ENCODE measurements around the gene TTLL5. TPM values are rescaled to one million over a fixed set of nuclear protein-coding genes. Genes with fewer than 3 reads are reported as not detected.
"Not testable (repeated sequence)": the region's sequence is repeated elsewhere in the genome, so short reads cannot be mapped to it uniquely, and the experiment has no call there.

TTLL5 gene
- total RNA-seq, 2 experiments from 2014 or later, result 27.3 to 38.6 TPM

DNA sequence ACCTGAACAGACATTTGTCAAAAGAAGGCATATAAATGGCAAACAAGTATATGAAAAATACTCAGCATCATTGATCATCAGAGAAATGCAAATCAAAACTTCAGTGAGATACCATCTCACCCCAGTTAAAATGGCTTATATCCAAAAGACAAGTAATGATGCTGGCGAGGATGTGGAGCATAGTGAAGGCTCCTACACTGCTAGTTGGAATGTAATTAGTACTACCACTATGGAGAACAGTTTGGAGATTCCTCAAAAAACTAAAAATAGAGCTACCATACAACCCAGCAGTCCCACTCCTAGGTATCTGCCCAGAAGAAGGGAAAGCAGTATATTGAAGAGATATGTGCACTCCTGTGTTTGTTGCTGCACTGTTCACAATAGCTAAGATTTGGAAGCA is 174.7 kb downstream of the TTLL5 start:
- ChIA-PET POLR2A (no interaction called here), CTCF (no interaction called here)
- Mint-ChIP-seq H3K27me3 (no peaks in the 10 kb centered on the region), H3K36me3 (ENCODE audit: low read depth) (peaks cover 30% of the 10 kb centered on the region), H3K4me1 (peaks cover 20% of the 10 kb centered on the region), H3K27ac (no peak overlapping the region), H3K9me3 (ENCODE audit: low read depth) (peaks cover 10% of the 10 kb centered on the region), H3K4me3 (no peak overlapping the region)
- DNase-seq (no peak), ATAC-seq (no peak)
- intact Hi-C loops (cut with DNase I, micrococcal nuclease), result no loop called here

DNA sequence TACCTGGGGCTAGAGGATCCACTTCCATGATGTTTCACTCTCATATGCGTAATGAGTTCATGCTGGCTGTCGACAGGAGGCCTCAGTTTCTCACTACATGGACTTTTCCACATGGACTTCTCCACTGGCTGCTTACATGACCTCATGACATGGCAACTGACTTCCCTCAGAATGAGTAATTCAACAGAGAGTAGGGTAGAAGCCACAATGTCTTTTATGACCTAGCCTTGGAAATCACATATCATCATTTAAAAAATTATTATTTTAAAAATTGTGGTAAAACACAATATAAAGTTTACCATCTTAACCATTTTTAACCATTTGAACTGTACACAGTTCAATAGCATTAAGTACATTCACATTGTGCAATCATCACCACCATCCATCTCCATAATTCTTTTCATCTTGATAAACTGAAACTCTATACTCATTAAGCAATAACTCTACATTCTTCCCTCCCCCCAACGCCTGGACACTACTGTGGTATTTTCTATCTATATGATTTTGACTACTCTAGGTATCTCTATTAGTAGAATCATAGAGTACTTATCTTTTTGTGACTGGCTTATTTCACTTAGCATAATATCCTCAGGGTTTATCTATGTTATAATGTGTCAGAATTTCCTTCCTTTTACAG is 176.2 kb downstream of the TTLL5 start:
- intact Hi-C loops (cut with DNase I, micrococcal nuclease), result no loop called here
- Mint-ChIP-seq H3K4me3 (no peak overlapping the region), H3K9me3 (ENCODE audit: low read depth) (peaks cover 10% of the 10 kb centered on the region), H3K27me3 (no peaks in the 10 kb centered on the region), H3K27ac (no peak overlapping the region), H3K36me3 (ENCODE audit: low read depth) (peaks cover 32% of the 10 kb centered on the region), H3K4me1 (peaks cover 8% of the 10 kb centered on the region)
- ChIA-PET POLR2A (no interaction called here), CTCF (no interaction called here)
- no peak for ATAC-seq
- DNase-seq, result no peak

DNA sequence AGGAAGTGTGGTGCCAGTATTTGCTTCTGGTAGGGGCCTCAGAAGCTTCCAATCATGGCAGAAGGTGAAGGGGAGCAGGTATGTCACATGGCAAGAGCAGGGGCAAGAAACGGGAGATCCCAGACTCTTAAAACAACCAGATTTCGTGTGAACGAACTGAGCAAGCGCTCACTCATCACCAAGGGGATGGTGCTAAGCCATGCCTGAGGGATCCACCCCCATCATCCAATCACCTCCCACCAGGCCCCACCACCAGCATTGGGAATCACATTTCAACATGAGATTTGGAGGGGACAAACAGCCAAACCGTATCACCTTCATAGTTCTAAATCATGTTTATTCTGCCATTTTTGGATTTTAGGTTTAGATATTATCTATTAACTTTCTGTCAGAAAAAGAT is 179.9 kb downstream of the TTLL5 start:
- no peaks in the 10 kb centered on the region for H3K27me3 Mint-ChIP-seq
- no peak overlapping the region for H3K27ac Mint-ChIP-seq
- CTCF ChIA-PET, result no interaction called here

DNA sequence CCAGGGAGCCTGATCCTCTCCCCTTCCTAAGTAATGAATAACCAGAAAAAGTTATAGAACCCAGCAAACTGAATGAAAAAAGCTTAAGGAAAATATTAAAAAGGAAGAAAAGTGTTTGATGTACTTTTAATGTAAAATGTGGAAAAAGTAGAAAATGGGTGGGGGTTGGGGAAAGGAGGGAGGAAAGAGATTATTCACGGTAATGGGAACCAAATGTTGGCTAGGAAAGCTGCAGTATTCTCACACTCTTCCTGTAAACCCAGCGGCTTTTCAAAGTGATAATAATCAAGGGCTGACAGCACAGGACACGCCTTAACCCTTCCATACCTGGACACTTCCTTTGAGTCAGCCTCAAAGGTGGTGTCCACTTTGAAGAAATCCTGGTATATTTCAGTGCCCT is 181.5 kb downstream of the TTLL5 start:
- no peak for ATAC-seq
- H3K4me1 Mint-ChIP-seq, result no peaks in the 10 kb centered on the region
- H3K36me3 Mint-ChIP-seq (ENCODE audit: low read depth), result peaks cover 18% of the 10 kb centered on the region
- POLR2A ChIA-PET, result no interaction called here
- no peak overlapping the region for H3K4me3 Mint-ChIP-seq
- H3K27me3 Mint-ChIP-seq, result no peaks in the 10 kb centered on the region
- intact Hi-C loops (cut with DNase I, micrococcal nuclease), result no loop called here
- CTCF ChIA-PET, result no interaction called here
- DNase-seq, result no peak
- H3K9me3 Mint-ChIP-seq (ENCODE audit: low read depth), result peaks cover 10% of the 10 kb centered on the region
- H3K27ac Mint-ChIP-seq, result no peak overlapping the region

More for the DNA sequence above, 179.9 kb downstream of the TTLL5 start:
- intact Hi-C loops (cut with DNase I, micrococcal nuclease), result no loop called here
- ATAC-seq, result no peak
- DNase-seq, result no peak
- H3K9me3 Mint-ChIP-seq (ENCODE audit: low read depth), result peaks cover 10% of the 10 kb centered on the region
- no peak overlapping the region for H3K4me3 Mint-ChIP-seq
- peaks cover 20% of the 10 kb centered on the region for H3K36me3 Mint-ChIP-seq (ENCODE audit: low read depth)
- no peaks in the 10 kb centered on the region for H3K4me1 Mint-ChIP-seq
- POLR2A ChIA-PET, result no interaction called here

DNA sequence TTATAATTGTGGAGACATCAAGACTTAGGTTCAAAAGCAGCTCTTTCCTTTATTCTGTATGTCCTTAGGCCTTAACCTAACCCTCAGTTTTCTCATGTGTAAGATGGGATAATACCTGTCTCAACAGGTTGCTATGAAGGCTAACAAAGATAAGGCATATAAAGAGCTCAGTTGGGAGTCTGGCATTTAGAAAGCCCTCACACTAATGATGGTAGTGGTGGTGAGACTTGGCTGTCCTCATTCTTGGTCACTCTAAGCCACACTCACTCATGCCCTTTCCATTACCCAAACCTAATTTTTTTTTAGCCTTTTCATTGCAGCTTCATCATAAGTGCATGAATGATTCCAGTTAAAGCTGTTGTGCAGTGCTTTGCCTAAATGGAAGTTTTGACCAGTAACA is 183.4 kb downstream of the TTLL5 start:
- DNase-seq (no peak), ATAC-seq (no peak)
- intact Hi-C loops (cut with DNase I, micrococcal nuclease), result no loop called here
- Mint-ChIP-seq H3K36me3 (ENCODE audit: low read depth) (peaks cover 8% of the 10 kb centered on the region), H3K4me3 (no peak overlapping the region), H3K4me1 (no peaks in the 10 kb centered on the region), H3K9me3 (ENCODE audit: low read depth) (peaks cover 5% of the 10 kb centered on the region), H3K27ac (no peak overlapping the region), H3K27me3 (no peaks in the 10 kb centered on the region)
- ChIA-PET CTCF (interaction anchor here (0.7 kb wide), 1 partner anchor 62 kb away, joined by 4 read pairs; no protein-coding TSS in a partner anchor), POLR2A (no interaction called here)

DNA sequence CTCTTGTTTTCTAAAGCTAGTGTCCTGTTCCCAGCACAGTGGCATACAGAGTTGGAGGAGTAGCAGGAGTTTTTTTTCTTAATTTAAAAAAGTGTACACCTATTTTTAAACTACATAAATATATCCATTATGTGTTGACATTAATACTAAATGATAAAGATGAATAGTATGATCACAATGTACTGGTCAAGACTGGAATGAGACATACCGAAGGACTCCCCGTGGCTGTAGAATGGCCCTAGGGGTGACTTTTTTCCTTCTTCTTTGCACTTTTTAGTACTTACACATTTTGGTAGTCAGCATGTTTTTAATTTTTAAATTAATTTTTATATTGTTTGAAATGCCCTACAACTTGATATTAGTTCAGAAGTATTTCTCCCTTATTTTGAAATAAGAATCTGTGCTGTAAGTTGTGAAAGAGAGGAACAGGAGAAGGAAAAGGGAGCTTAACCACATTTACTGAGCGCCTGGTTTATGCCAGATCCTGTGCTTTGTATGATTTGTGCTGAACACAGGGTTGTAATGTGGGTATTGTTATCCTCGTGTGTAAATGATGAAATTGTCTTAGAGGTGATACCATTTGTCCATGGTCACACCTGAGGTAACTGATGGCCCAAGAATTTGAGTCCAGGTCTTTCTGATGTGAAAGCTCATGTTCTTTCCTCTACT is 184.2 kb downstream of the TTLL5 start:
- Mint-ChIP-seq H3K9me3 (ENCODE audit: low read depth) (no peaks in the 10 kb centered on the region), H3K27ac (no peak overlapping the region), H3K4me3 (no peak overlapping the region), H3K4me1 (no peaks in the 10 kb centered on the region), H3K27me3 (no peaks in the 10 kb centered on the region), H3K36me3 (ENCODE audit: low read depth) (peaks cover 3% of the 10 kb centered on the region)
- ChIA-PET CTCF (interaction anchor here (0.7 kb wide), 1 partner anchor 61 kb away, joined by 4 read pairs; no protein-coding TSS in a partner anchor), POLR2A (no interaction called here)
- DNase-seq, result no peak
- ATAC-seq, result no peak
- intact Hi-C loops (cut with DNase I, micrococcal nuclease), result no loop called here

DNA sequence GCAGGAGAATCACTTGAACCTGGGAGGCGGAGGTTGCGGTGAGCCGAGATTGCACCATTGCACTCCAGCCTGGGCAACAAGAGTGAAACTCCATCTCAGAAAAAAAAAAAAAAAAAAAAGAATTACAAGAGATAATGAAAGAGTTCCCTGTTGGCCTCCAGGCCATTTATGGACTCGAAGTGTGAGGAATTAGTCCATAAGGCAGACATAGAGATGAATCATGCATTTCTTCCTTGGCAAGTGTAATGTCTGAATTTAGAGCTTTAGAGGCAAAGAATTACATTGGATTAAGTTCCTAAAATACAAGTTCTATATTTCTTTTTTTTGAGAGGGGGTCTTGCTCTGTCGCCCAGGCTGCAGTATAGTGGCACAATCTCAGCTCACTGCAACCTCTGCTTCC is 185.6 kb downstream of the TTLL5 start:
- CTCF ChIA-PET, result not testable (repeated sequence)

DNA sequence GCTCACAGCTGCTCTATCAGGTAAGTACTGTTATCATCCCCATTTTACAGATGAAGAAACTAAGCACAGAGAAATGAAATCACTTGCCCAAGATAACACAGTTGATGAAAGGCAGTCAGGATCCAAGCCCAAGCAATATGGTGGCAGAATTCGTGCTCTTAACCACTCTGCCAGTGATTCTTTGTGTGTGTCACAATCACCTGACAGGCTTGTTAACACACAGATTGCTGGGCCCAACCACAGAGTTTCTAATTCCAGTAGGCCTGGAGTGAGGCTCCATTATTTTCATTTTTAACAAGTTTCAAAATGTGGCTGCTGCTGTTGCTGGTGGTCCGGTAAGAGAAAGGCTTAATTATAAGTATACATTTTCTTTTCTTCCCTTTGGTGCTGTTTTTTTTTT is 186.5 kb downstream of the TTLL5 start:
- CTCF ChIA-PET, result interaction anchor here (1.8 kb wide), 1 partner anchor 60 kb away, joined by 8 read pairs; no protein-coding TSS in a partner anchor
- POLR2A ChIA-PET, result no interaction called here
- no peaks in the 10 kb centered on the region for H3K4me1 Mint-ChIP-seq
- no peak overlapping the region for H3K27ac Mint-ChIP-seq
- H3K4me3 Mint-ChIP-seq, result no peak overlapping the region
- no peak for DNase-seq
- no peaks in the 10 kb centered on the region for H3K9me3 Mint-ChIP-seq (ENCODE audit: low read depth)
- ATAC-seq, result no peak
- intact Hi-C loops (cut with DNase I, micrococcal nuclease), result no loop called here
- H3K27me3 Mint-ChIP-seq, result no peaks in the 10 kb centered on the region
- no peaks in the 10 kb centered on the region for H3K36me3 Mint-ChIP-seq (ENCODE audit: low read depth)

More for the DNA sequence above, 185.6 kb downstream of the TTLL5 start:
- H3K9me3 Mint-ChIP-seq (ENCODE audit: low read depth); POLR2A ChIA-PET; ATAC-seq; H3K27me3 Mint-ChIP-seq; H3K27ac Mint-ChIP-seq; H3K36me3 Mint-ChIP-seq (ENCODE audit: low read depth); DNase-seq; intact Hi-C loops (cut with DNase I, micrococcal nuclease); H3K4me3 Mint-ChIP-seq; H3K4me1 Mint-ChIP-seq: not testable (repeated sequence)

DNA sequence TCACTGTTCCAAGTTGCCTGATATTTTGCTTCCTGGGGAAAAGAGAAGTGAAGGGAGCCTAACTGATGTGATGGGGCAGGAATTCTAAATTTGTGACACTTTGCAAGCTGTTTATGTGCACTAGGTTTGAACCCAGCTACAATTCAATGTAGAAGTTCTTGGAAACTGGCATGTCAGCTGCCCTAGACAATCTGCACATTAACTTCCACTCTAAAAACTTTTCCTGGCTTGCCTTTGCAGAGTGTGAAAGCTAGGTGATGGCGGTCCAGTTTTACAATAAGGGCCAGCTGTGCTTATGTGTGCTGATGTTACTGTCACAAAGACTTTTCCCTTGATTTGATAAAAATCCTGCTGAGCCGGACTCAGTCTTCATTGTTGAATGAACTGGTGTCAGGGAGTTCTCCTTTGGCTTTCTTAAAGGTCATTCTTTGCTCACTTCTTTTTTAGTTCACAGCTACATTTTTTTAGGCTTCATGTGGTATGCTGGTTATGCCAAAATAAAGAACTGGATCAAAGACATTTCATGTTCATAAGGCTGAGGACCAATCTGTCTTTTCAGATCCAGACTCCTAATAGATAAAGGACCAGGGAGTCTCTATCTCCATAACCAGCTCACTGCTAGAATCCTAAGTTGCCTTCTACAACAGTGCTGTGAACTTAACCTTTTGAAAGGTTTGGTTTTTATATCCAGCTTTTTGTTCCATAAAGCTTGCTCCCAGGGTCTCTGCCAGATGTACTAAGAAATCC is 187.3 kb downstream of the TTLL5 start:
- ATAC-seq (no peak), DNase-seq (no peak)
- intact Hi-C loops (cut with DNase I, micrococcal nuclease), result no loop called here
- Mint-ChIP-seq H3K4me1 (no peaks in the 10 kb centered on the region), H3K27me3 (no peaks in the 10 kb centered on the region), H3K4me3 (no peak overlapping the region), H3K27ac (no peak overlapping the region), H3K36me3 (ENCODE audit: low read depth) (no peaks in the 10 kb centered on the region), H3K9me3 (ENCODE audit: low read depth) (no peaks in the 10 kb centered on the region)
- CTCF ChIA-PET, result interaction anchor here (0.8 to 1.8 kb wide), 3 partner anchors 32 to 59 kb away, joined by 3 to 8 read pairs (median 3); no protein-coding TSS in a partner anchor
- POLR2A ChIA-PET, result no interaction called here

DNA sequence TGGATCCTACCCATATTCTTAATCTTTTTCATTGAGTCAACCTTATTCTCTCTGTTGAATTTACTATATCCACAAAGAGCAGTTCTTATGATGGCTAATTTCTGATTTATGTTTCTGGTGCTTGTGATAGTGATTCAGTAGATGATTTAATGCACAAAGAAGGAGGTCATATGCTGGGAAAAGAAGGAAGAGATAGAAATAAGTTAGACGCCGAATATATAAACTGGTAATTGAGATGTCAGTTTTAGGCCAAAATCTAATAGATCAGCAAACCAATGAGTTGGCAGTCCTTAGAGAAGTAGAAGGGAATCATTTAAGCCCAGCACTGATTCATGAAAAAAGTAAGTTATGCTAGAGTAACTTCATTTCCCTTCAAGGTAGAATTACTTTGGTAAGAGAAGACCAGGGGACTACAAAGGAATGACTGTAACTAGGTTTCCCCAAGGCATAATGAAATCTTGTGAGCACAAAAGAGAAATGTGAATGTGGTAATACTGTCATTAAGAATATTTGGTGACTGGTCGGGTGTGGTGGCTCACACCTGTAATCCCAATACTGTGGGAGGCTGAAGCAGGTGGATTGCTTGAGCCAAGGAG is 188.4 kb downstream of the TTLL5 start:
- POLR2A ChIA-PET, result no interaction called here
- intact Hi-C loops (cut with DNase I, micrococcal nuclease), result no loop called here
- H3K4me1 Mint-ChIP-seq, result no peaks in the 10 kb centered on the region
- peaks cover 3% of the 10 kb centered on the region for H3K36me3 Mint-ChIP-seq (ENCODE audit: low read depth)
- H3K4me3 Mint-ChIP-seq, result no peak overlapping the region
- no peak overlapping the region for H3K27ac Mint-ChIP-seq
- H3K9me3 Mint-ChIP-seq (ENCODE audit: low read depth), result no peaks in the 10 kb centered on the region
- no peaks in the 10 kb centered on the region for H3K27me3 Mint-ChIP-seq
- DNase-seq (no peak), ATAC-seq (no peak)
- CTCF ChIA-PET, result interaction anchor here (1.8 kb wide), 1 partner anchor 58 kb away, joined by 8 read pairs; no protein-coding TSS in a partner anchor

DNA sequence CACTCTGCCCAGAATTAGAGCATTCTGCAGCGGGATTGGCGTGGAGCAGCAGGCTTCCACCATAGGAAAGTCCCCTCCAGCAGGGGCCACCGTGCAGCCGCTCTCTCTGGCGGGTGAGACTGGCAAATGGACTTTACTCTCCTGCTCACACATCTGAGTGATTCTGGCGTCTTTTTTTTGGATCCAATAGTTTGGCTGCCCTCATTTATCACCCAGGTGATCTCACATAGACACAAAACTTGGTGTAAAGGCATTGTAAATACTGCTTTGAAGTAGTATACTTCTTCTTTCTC is 190.5 kb downstream of the TTLL5 start:
- H3K4me3 Mint-ChIP-seq, result no peak overlapping the region
- peaks cover 10% of the 10 kb centered on the region for H3K36me3 Mint-ChIP-seq (ENCODE audit: low read depth)
- POLR2A ChIA-PET, result no interaction called here
- no peak overlapping the region for H3K27ac Mint-ChIP-seq
- intact Hi-C loops (cut with DNase I, micrococcal nuclease), result no loop called here
- CTCF ChIA-PET, result interaction anchor here (0.7 kb wide), 1 partner anchor 142 kb away, joined by 3 read pairs; no protein-coding TSS in a partner anchor
- DNase-seq (no peak), ATAC-seq (no peak)
- no peaks in the 10 kb centered on the region for H3K27me3 Mint-ChIP-seq
- no peaks in the 10 kb centered on the region for H3K4me1 Mint-ChIP-seq
- no peaks in the 10 kb centered on the region for H3K9me3 Mint-ChIP-seq (ENCODE audit: low read depth)

All from activated CD4-positive, alpha-beta T cell treated with anti-CD3 and anti-CD28 coated beads for 36 hours (primary cell).